Left ventricle myocardium inferior (tissue), 1 donor: ENCODE data around the gene KRT31. TPM values are rescaled to one million over a fixed set of nuclear protein-coding genes. Genes with fewer than 3 reads are reported as not detected.
"Not testable (repeated sequence)": the region's sequence is repeated elsewhere in the genome, so short reads cannot be mapped to it uniquely, and the experiment has no call there.

ENCODE experiments used
- DNase-seq: peaks from one replicate; pipeline ENCODE4 v3.0.0-alpha.2; 2020
- H3K27ac ChIP-seq: fragments of 200-600 bp; replicated peaks from 2 replicates; pipeline ENCODE4 v1.8.0; 2021
- H3K27me3 ChIP-seq: fragments of 200-600 bp; 2 replicates; pipeline ENCODE4 v1.8.0; 2021; ENCODE audit warnings: low read depth
- H3K36me3 ChIP-seq: fragments of 200-600 bp; 2 replicates; pipeline ENCODE4 v1.8.0; 2021
- H3K4me1 ChIP-seq: fragments of 200-600 bp; 2 replicates; pipeline ENCODE4 v1.8.0; 2021
- H3K4me3 ChIP-seq: fragments of 200-600 bp; 2 replicates; pipeline ENCODE4 v1.8.0; 2021; ENCODE audit warnings: mild to moderate bottlenecking, moderate library complexity
- H3K9me3 ChIP-seq: fragments of 200-600 bp; replicated peaks from 2 replicates; pipeline ENCODE4 v1.8.0; 2021
- intact Hi-C: fragments of 100-400 bp; cut with micrococcal nuclease; formaldehyde crosslinking; loops from one replicate; pipeline ENCODE4 v1.11.0; 2022
- total RNA-seq: library from RNA; stranded (reverse); fragmentation: NEBNext Ultra II Directional; extraction: Animal tissue kit (Norgen Biotek cat#: 25700); gene quantifications from one replicate; pipeline ENCODE4 v1.2.1, GENCODE V29; 2021
- TF ChIP-seq, protein P1 (sequence below): fragments of 200-600 bp; IDR thresholded peaks from 2 replicates; pipeline ENCODE4 v1.8.0; 2021; ENCODE audit warnings: antibody characterized with exemption, mild to moderate bottlenecking, borderline replicate concordance
- donor health status: DM: no; HTN: yes; CAD: no; lungs with severe emphysema.

KRT31 gene
- total RNA-seq, 1 donor from 2014 or later, result not detected

DNA sequence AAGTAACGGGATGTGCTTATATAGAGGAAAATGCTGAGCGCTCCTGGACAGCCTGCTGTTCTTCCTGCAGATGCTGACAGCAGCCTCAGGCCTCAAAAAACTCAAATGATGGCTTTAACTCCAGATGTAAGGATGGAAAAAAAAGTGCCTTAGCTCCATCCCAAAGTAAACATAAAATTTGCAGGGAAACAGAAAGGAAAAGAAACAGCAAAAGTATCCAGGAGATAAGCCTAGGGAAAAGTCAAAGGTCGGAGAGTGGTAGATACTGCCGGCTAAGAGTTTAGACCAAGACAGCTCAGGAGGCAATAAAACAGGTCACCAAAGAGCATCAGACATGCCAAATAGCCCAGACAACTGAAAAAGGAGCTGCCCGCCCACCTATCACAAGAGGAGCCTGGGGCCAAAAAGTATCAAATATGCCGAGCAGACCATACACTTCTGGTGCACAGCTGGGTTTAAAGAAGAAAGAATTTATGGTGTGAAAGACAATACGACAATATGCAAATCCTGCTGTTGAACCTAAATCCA is 6.9 kb downstream of the KRT31 start:
- Histone ChIP-seq H3K27me3 (peaks cover 57% of the 10 kb centered on the region), H3K36me3 (no peaks in the 10 kb centered on the region), H3K4me1 (peaks cover 4% of the 10 kb centered on the region), H3K9me3 (peaks cover 22% of the 10 kb centered on the region), H3K27ac (no peak overlapping the region), H3K4me3 (no peak overlapping the region)
- TF ChIP-seq, protein P1, sequence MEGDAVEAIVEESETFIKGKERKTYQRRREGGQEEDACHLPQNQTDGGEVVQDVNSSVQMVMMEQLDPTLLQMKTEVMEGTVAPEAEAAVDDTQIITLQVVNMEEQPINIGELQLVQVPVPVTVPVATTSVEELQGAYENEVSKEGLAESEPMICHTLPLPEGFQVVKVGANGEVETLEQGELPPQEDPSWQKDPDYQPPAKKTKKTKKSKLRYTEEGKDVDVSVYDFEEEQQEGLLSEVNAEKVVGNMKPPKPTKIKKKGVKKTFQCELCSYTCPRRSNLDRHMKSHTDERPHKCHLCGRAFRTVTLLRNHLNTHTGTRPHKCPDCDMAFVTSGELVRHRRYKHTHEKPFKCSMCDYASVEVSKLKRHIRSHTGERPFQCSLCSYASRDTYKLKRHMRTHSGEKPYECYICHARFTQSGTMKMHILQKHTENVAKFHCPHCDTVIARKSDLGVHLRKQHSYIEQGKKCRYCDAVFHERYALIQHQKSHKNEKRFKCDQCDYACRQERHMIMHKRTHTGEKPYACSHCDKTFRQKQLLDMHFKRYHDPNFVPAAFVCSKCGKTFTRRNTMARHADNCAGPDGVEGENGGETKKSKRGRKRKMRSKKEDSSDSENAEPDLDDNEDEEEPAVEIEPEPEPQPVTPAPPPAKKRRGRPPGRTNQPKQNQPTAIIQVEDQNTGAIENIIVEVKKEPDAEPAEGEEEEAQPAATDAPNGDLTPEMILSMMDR, result no peak
- no peak for DNase-seq
- intact Hi-C loops, result no loop called here

- H3K9me3 ChIP-seq, result peaks cover 24% of the 10 kb centered on the region
- DNase-seq, result no peak
- TF ChIP-seq, protein P1, result no peak
- no peaks in the 10 kb centered on the region for H3K36me3 ChIP-seq
- no peak overlapping the region for H3K4me3 ChIP-seq
- no peaks in the 10 kb centered on the region for H3K4me1 ChIP-seq
- intact Hi-C loops, result no loop called here
- H3K27me3 ChIP-seq, result peaks cover 73% of the 10 kb centered on the region
- H3K27ac ChIP-seq, result no peak overlapping the region
Observed at GRCh38 chr17:41387670-41388069, 9.7 kb downstream of the KRT31 start.

DNA sequence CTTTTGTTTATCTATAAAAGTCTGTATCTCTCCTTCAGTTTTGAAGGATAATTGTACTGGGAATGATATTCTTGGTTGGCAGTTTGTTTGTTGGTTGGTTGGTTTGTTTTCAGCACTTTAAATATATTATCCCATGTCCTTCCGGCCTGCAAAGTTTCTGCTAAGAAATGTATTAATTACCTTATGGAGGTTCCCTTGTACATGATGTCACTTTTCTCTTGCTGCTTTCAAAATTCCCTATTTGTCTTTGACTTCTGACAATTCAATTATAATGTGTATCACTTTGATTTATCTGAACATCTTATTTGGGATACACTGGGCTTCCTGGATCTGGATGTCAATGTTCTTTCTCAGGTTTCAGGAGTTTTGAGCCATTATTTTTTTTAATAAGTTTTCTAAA is 11.2 kb downstream of the KRT31 start:
- H3K27ac ChIP-seq, result no peak overlapping the region
- TF ChIP-seq, protein P1, result no peak
- intact Hi-C loops, result no loop called here
- peaks cover 24% of the 10 kb centered on the region for H3K9me3 ChIP-seq
- DNase-seq, result no peak
- H3K36me3 ChIP-seq, result no peaks in the 10 kb centered on the region
- peaks cover 74% of the 10 kb centered on the region for H3K27me3 ChIP-seq
- H3K4me1 ChIP-seq, result no peaks in the 10 kb centered on the region
- no peak overlapping the region for H3K4me3 ChIP-seq

DNA sequence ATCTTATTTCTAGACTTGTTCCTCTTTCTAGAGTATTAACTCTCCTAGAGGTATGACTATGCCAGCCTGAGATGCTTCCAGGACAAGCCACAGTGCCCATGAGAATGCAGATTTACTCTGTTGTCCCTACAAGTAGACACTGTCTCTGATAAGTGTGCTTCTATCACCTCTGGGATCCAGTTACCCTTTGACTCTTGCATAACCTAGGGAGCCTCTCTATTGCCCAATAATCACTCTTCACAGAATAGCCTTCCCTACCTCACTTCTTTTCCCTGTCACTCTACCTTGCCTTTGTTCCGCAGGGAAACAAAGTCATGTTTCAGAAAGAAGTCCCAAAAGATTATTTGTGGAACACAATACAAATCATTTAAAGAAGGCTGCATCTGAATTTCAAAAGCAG is 13.7 kb downstream of the KRT31 start:
- peaks cover 24% of the 10 kb centered on the region for H3K9me3 ChIP-seq
- no peak for DNase-seq
- TF ChIP-seq, protein P1, result no peak
- H3K4me3 ChIP-seq, result no peak overlapping the region
- intact Hi-C loops, result no loop called here
- H3K27me3 ChIP-seq, result peaks cover 67% of the 10 kb centered on the region
- H3K27ac ChIP-seq, result no peak overlapping the region
- H3K36me3 ChIP-seq, result no peaks in the 10 kb centered on the region
- H3K4me1 ChIP-seq, result no peaks in the 10 kb centered on the region

DNA sequence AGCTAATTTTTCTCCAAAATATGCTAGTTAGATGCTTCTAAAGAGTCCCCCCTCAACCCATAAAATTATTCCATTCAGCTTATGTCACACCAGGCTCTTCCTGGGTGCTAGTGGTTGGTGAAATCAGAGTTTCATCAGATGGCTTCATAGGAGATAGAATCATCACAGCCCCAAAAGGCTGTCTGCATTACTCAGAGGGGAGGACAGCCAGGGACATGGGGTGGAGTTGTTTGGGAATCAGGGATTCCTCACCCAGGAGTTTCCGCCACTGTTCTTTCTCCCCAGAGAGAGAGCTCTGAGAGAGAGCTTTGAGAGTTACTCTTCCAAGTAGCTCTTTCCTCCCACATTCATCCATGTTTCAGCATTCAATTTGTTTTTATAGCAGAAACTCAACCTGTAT is 15.0 kb downstream of the KRT31 start:
- intact Hi-C loops, result no loop called here
- no peak for DNase-seq
- H3K4me3 ChIP-seq, result no peak overlapping the region
- no peaks in the 10 kb centered on the region for H3K4me1 ChIP-seq
- H3K36me3 ChIP-seq, result no peaks in the 10 kb centered on the region
- TF ChIP-seq, protein P1, result no peak
- no peak overlapping the region for H3K27ac ChIP-seq
- peaks cover 22% of the 10 kb centered on the region for H3K9me3 ChIP-seq
- H3K27me3 ChIP-seq, result peaks cover 55% of the 10 kb centered on the region

- intact Hi-C loops, result not testable (repeated sequence)
Observed at GRCh38 chr17:41381943-41382342, 15.5 kb downstream of the KRT31 start, which contains the start of gene KRT34. Gene KRT34, minus strand, starts transcription at chr17:41382306. Its CDS starts 60 bp downstream, at chr17:41382246.

DNA sequence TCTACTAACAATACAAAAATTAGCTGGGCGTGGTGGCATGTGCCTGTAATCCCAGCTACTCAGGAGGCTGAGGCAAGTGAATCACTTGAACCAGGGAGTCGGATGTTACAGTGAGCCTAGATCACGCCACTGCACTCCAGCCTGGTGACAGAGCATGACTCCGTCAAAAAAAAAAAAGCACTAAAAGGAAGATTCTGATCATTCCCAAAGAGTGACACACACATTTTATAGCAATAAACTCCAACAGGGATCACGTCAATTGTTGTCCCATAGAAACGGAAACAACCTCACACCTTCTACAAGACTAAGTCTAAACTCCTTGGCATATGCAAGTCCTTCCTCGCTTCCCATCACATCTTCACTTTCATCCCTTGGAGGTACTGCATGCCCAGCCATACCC is 17.3 kb downstream of the KRT31 start:
- H3K36me3 ChIP-seq, intact Hi-C loops, H3K9me3 ChIP-seq, H3K4me1 ChIP-seq, H3K4me3 ChIP-seq, H3K27ac ChIP-seq, DNase-seq: not testable (repeated sequence)
- peaks cover 56% of the 10 kb centered on the region for H3K27me3 ChIP-seq

More at GRCh38 chr17:41381943-41382342, 15.5 kb downstream of the KRT31 start, which contains the start of gene KRT34:
- H3K27me3 ChIP-seq, result peaks cover 53% of the 10 kb centered on the region
- peaks cover 17% of the 10 kb centered on the region for H3K9me3 ChIP-seq
- not testable (repeated sequence) for H3K4me1 ChIP-seq, H3K4me3 ChIP-seq, H3K27ac ChIP-seq, H3K36me3 ChIP-seq, DNase-seq
